ENCODE measurements around the gene GPRC5D. TPM values are rescaled to one million over a fixed set of nuclear protein-coding genes. Genes with fewer than 3 reads are reported as not detected.

Gene GPRC5D
- total RNA-seq, 2 donors from 2014 or later, result not detected

- no peaks in the 10 kb centered on the region for H3K9me3 Mint-ChIP-seq
- no peaks in the 10 kb centered on the region for H3K4me1 Mint-ChIP-seq
- no peak overlapping the region for H3K27ac Mint-ChIP-seq
- peaks cover 15% of the 10 kb centered on the region for H3K36me3 Mint-ChIP-seq (ENCODE audit: low read depth)
- Histone ChIP-seq H3K9ac (ENCODE audit: extremely low read depth, low read length, poor library complexity, severe bottlenecking) (no peak overlapping the region), H3K4me3 (ENCODE audit: low read length) (no peak overlapping the region), H3K27me3 (ENCODE audit: control insufficient read depth, insufficient read depth, low read length, poor library complexity, severe bottlenecking) (no peaks in the 10 kb centered on the region), H3K9me3 (ENCODE audit: control insufficient read depth, low read length) (no peaks in the 10 kb centered on the region), H3K4me1 (ENCODE audit: control insufficient read depth, insufficient read depth, low read length) (no peaks in the 10 kb centered on the region), H3K27ac (ENCODE audit: low read depth, low read length) (no peak overlapping the region), H3K36me3 (ENCODE audit: control insufficient read depth, insufficient read depth, low read length) (peaks cover 16% of the 10 kb centered on the region)
- no peak overlapping the region for H3K4me3 Mint-ChIP-seq
- no peaks in the 10 kb centered on the region for H3K27me3 Mint-ChIP-seq (ENCODE audit: insufficient read depth)
- TF ChIP-seq CTCF (conservative IDR thresholded peaks at IDR 0.05), result no peak
- no peak for DNase-seq
Observed at GRCh38 chr12:12945591-12945990, 6.4 kb downstream of the GPRC5D start.

DNA sequence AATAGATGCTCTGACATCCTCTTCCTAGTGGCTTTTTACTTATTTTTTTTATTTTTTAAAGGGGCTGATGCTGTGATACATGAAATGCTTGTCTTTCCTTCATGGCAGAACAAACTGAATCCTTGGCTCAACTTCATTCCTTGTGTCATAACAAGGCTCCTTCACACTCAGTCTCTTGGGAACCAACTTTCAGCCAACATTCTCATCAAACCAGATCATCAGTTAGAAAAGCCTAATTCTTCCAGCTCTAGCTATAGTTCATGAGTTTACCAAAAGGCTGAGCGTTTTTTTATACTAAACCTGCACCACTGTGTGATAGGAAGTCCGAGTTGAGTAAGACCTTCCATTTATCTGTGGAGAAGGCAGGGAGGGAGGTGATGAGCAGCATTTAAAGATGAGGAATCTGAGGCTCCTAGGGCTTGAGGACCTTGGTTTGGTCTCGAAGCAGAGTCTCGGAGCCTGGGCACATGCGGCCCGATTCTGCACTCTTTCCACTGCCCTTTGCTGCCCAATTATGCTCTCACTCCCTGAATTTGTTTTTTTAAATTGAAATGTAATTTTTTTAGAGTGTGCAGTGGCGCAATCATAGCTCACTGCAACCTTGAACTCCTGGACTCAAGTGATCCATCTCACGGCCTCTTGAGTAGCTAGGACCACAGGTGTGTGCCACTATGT, 8.2 kb downstream of the GPRC5D start:
- H3K27ac ChIP-seq (ENCODE audit: low read depth, low read length), result no peak overlapping the region
- no peaks in the 10 kb centered on the region for H3K36me3 ChIP-seq (ENCODE audit: control insufficient read depth, insufficient read depth, low read length)
- H3K9me3 ChIP-seq (ENCODE audit: control insufficient read depth, low read length), result no peaks in the 10 kb centered on the region
- H3K4me3 ChIP-seq (ENCODE audit: low read length), result no peak overlapping the region
- TF ChIP-seq CTCF (conservative IDR thresholded peaks at IDR 0.05), result no peak
- Mint-ChIP-seq H3K36me3 (ENCODE audit: low read depth) (peaks cover 4% of the 10 kb centered on the region), H3K4me1 (no peaks in the 10 kb centered on the region), H3K27ac (no peak overlapping the region), H3K27me3 (ENCODE audit: insufficient read depth) (no peaks in the 10 kb centered on the region), H3K4me3 (no peak overlapping the region), H3K9me3 (no peaks in the 10 kb centered on the region)
- H3K4me1 ChIP-seq (ENCODE audit: control insufficient read depth, insufficient read depth, low read length), result no peaks in the 10 kb centered on the region
- H3K9ac ChIP-seq (ENCODE audit: extremely low read depth, low read length, poor library complexity, severe bottlenecking), result no peak overlapping the region
- 89 to 90% methylated on average over 5 to 8 of the region's 8 CpGs for WGBS, 2 experiments (ENCODE audit: insufficient coverage in 1 of 2, insufficient read length in 1 of 2)
- no peaks in the 10 kb centered on the region for H3K27me3 ChIP-seq (ENCODE audit: control insufficient read depth, insufficient read depth, low read length, poor library complexity, severe bottlenecking)
- DNase-seq, result no peak

DNA sequence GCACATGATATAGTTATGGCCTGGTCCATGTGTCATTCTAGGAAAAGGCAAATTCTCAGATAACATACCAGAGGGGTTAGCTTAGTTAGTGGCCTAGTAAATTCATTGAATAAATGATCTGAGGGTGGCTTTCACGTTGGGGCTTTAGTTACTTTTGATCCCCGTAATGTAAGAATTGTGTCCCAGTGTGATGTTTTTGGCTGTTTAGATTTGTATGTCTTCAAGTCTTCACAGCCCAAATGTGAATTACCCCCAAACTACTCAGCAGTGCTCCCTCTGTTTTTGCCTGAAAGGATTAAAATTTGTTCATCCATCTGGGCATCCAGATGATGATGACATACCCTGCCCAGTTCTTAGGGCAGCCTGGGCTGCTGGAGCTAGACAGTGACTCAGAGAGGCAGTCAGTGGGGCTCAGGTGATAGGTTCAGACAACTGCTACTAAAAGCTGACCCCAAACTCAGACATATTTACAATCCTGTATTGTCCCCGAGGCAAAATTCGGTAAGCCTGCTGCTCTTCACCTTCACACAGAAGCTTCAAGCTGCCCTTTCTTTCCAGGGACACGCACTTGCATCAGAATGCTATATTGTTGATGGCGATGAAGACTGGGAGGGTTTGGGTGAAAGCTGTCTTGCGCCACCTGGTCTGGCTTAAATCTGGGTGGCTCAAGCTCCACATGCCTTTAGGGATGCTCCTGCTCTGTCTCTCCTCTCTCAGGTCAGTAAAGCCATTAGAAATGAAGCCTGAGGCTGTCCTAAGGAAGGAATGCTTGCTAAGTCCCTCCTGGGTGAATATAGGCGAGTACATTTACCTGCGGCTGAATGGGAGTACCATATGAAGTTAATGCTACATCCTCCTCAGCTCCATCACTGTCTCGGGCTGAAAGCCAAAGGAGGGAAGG, 10.3 kb downstream of the GPRC5D start:
- no peak overlapping the region for H3K27ac Mint-ChIP-seq
- no peaks in the 10 kb centered on the region for H3K4me1 ChIP-seq (ENCODE audit: control insufficient read depth, insufficient read depth, low read length)
- no peaks in the 10 kb centered on the region for H3K4me1 Mint-ChIP-seq
- no peaks in the 10 kb centered on the region for H3K36me3 ChIP-seq (ENCODE audit: control insufficient read depth, insufficient read depth, low read length)
- H3K27me3 ChIP-seq (ENCODE audit: control insufficient read depth, insufficient read depth, low read length, poor library complexity, severe bottlenecking), result no peaks in the 10 kb centered on the region
- WGBS, 2 experiments (ENCODE audit: insufficient coverage in 1 of 2, insufficient read length in 1 of 2), result 92 to 97% methylated on average over 5 to 10 of the region's 10 CpGs
- no peak overlapping the region for H3K4me3 ChIP-seq (ENCODE audit: low read length)
- no peak for DNase-seq
- no peak overlapping the region for H3K27ac ChIP-seq (ENCODE audit: low read depth, low read length)
- H3K4me3 Mint-ChIP-seq, result no peak overlapping the region
- H3K27me3 Mint-ChIP-seq (ENCODE audit: insufficient read depth), result no peaks in the 10 kb centered on the region
- H3K9ac ChIP-seq (ENCODE audit: extremely low read depth, low read length, poor library complexity, severe bottlenecking), result no peak overlapping the region
- H3K9me3 Mint-ChIP-seq, result no peaks in the 10 kb centered on the region
- H3K36me3 Mint-ChIP-seq (ENCODE audit: low read depth), result peaks cover 2% of the 10 kb centered on the region
- H3K9me3 ChIP-seq (ENCODE audit: control insufficient read depth, low read length), result no peaks in the 10 kb centered on the region
- TF ChIP-seq CTCF (conservative IDR thresholded peaks at IDR 0.05), result no peak

All from endodermal cell (in vitro differentiated cells).